ENCODE results near the gene FIBCD1. TPM values are rescaled to one million over a fixed set of nuclear protein-coding genes. Genes with fewer than 3 reads are reported as not detected.

Gene FIBCD1
- total RNA-seq, 1 donor from 2014 or later = 0.29 TPM

DNA sequence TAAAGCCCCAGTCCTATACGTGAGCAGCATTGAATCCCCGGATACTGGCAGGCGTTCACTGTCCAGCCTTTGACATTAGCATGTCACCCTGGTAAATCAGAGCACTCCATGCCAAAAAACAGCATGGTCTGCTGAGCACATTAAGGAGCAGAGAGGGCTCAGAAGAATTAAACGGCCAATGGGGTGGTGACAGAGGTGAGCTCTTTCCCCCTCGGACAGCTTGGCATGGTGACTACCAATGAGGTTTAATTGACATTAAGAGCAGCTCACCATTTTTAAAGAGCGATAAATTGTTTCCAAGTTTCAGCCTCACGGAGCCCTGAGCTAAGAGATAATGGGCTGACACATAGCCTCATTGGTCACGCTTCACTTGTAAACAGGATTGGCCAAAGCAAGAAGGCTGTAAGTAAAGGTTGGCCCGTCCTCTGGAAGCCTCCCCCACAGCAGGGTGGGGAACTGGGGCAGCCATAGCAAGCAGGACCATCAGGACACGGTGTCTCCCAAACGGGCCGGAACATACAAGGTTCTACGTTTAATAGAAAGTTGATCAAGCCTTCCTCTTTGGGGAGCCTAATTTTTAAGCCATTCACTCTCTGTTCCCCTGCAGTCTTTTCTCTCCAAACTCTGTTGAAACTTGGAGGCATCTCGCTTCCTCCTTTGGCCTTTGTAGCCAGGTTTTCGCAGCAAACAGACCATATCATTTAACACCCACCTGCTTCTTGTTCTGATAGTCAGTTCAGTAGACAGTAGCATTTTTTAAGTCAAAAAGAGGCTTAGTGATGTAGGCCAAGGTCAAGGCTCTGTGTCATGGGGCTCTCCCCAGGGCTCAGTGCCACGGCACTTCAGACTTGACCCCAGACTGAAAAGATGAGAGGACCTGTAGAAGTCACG is 68.3 kb downstream of the FIBCD1 start:
- DNase-seq (ENCODE audit: low read depth) = no peak
- TF ChIP-seq, protein P1, sequence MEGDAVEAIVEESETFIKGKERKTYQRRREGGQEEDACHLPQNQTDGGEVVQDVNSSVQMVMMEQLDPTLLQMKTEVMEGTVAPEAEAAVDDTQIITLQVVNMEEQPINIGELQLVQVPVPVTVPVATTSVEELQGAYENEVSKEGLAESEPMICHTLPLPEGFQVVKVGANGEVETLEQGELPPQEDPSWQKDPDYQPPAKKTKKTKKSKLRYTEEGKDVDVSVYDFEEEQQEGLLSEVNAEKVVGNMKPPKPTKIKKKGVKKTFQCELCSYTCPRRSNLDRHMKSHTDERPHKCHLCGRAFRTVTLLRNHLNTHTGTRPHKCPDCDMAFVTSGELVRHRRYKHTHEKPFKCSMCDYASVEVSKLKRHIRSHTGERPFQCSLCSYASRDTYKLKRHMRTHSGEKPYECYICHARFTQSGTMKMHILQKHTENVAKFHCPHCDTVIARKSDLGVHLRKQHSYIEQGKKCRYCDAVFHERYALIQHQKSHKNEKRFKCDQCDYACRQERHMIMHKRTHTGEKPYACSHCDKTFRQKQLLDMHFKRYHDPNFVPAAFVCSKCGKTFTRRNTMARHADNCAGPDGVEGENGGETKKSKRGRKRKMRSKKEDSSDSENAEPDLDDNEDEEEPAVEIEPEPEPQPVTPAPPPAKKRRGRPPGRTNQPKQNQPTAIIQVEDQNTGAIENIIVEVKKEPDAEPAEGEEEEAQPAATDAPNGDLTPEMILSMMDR (conservative IDR thresholded peaks at IDR 0.05; ENCODE audit: low read depth, low read length) = no peak
- H3K4me3 ChIP-seq (ENCODE audit: low read depth, low read length) = no peak overlapping the region

DNA sequence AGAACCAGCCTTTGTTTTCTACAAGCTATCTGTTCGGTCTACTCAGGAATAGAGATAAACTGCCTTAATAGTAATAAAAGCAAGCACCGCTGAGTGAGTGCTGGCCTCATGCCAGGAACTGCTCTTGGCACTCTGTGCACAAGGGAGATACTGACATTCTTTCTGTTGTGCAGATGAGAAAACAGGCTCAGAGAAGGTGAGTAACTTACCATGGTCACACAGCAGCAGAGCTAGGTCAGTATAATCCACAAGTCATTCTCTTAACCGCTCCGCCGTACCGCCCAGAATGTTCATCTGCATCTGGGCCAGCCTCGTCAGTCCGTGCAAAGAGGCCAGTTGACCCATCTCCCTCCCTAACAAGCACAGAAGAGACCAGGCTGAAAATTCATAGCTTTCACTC is 69.8 kb downstream of the FIBCD1 start:
- H3K4me3 ChIP-seq (ENCODE audit: low read depth, low read length) = no peak overlapping the region
- TF ChIP-seq, protein P1 (conservative IDR thresholded peaks at IDR 0.05; ENCODE audit: low read depth, low read length) = no peak
- no peak for DNase-seq (ENCODE audit: low read depth)

DNA sequence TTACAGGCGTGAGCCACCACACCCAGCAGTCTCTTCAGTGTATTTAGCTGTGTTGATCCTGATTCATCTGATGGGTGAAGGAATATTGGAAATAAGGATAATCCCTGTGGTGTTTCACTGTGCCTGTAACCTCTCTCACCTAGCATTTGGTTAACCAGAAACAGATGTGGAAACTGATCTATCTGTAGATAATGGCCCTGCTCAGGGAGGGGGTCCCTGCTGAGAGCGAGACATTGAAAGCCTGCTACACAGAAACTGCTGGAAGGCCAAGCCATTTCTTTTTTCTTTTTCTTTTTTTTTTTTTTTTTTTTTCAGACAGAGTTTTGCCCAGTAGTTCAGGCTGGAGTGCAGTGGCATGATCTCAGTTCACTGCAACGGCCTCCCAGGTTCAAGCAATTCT is 70.8 kb downstream of the FIBCD1 start:
- no peak for DNase-seq (ENCODE audit: low read depth)
- no peak overlapping the region for H3K4me3 ChIP-seq (ENCODE audit: low read depth, low read length)
- TF ChIP-seq, protein P1 (conservative IDR thresholded peaks at IDR 0.05; ENCODE audit: low read depth, low read length) = no peak

DNA sequence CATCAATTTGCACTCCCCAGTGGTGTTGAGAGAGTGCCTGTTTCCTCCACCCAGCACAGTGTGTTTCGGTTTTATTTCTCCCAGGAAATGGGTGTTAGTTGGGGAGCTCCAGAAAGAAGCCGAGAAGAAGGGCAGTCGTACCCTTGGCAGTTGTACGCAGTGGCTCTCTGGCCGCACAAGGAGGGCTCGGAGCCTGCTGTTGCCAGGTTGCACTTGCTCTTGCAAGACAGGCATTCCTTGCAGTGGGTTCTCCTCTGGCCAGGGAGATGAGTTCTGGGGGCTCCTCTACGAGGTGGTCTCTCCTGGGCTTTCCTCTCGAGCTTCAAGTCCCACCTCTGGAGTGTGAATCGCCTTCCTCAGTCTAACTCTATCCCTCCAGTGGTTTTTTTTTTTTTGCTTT is 71.5 kb downstream of the FIBCD1 start:
- DNase-seq (ENCODE audit: low read depth) = no peak
- H3K4me3 ChIP-seq (ENCODE audit: low read depth, low read length) = no peak overlapping the region
- TF ChIP-seq, protein P1 (conservative IDR thresholded peaks at IDR 0.05; ENCODE audit: low read depth, low read length) = no peak

DNA sequence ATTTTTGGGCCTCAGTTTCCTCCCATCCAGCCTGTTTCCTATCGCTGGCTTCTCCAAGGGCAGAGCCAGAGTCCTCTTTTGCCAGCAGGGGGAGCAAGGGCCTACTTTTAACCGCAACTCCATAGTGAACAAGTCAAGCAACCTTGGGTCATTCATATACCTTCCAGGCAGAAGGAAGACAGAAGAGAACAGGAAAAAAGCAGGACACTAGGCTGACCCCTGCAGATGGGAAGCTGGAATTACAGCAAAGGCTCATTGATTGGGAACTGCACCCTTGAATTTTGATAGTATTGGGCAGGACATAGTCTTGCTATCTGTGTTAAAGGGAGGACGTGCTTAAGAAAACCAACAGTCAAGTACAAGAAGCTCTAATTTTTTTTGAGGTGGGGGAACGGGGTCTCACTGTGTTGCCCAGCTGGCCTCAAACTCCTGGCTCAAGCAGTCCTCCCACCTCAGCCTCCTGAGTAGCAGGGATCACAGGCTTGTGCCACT is 72.5 kb downstream of the FIBCD1 start:
- TF ChIP-seq, protein P1 (conservative IDR thresholded peaks at IDR 0.05; ENCODE audit: low read depth, low read length) = peak; percentile 99
- H3K4me3 ChIP-seq (ENCODE audit: low read depth, low read length) = no peak overlapping the region
- DNase-seq (ENCODE audit: low read depth) = no peak

DNA sequence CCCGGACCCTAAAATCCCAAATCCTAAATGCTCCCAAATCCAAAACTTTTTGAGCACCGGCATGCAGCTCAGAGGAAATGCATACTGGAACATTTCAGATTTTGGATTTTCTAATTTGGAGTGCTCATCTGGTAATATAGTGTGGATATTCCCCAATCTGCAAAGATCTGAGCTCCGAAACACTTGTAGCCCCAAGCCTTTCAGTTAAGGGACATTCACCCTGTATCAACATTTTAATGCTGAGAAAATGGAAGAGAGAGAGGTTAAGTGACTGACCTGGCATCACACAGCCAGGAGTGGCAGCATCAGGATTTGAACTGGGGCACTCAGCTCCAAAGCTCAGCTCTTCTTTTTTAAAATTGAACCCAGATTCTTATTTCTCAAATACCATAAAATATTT is 73.1 kb downstream of the FIBCD1 start:
- no peak for DNase-seq (ENCODE audit: low read depth)
- H3K4me3 ChIP-seq (ENCODE audit: low read depth, low read length) = no peak overlapping the region
- TF ChIP-seq, protein P1 (conservative IDR thresholded peaks at IDR 0.05; ENCODE audit: low read depth, low read length) = no peak

DNA sequence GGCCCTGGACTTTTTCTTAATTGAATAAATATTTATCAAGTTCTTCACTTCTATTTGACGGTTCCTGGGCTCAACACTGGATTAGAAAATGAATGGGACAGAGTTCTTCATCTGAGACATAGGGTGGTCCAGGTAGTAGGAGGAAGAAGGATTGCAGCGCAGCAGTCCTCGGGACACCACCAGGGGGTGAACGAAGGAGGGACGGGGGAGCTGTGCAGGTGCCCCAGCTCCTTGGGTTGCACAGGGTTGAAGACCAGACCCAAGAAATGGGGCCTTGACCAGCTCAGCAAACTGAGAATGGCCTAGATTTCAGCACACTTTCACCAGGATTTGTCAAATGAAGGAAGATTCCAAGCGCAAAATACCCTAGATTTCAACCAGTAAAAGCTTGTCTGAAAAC is 74.5 kb downstream of the FIBCD1 start:
- TF ChIP-seq, protein P1 (conservative IDR thresholded peaks at IDR 0.05; ENCODE audit: low read depth, low read length) = no peak
- H3K4me3 ChIP-seq (ENCODE audit: low read depth, low read length) = no peak overlapping the region
- no peak for DNase-seq (ENCODE audit: low read depth)
